Renal pelvis (tissue), 4 donors: Measurements from ENCODE around the gene RXFP3. TPM values are rescaled to one million over a fixed set of nuclear protein-coding genes. Genes with fewer than 3 reads are reported as not detected.
"Not testable (repeated sequence)": the region's sequence is repeated elsewhere in the genome, so short reads cannot be mapped to it uniquely, and the experiment has no call there.

Experiments used
- DNase-seq: peaks from one replicate; pipeline ENCODE4 v3.0.0-alpha.2; 2013
- polyA plus RNA-seq, 3 donors: library from polyadenylated mRNA; unstranded; fragments of 120-200 nt; gene quantifications; one replicate each; pipeline ENCODE4 v1.2.1, GENCODE V29; 2013; ENCODE audit not compliant: insufficient read length in 3 of 3

RXFP3 gene
- polyA plus RNA-seq, 3 donors = 0.18 to 0.33 (median 0.23) TPM

DNA sequence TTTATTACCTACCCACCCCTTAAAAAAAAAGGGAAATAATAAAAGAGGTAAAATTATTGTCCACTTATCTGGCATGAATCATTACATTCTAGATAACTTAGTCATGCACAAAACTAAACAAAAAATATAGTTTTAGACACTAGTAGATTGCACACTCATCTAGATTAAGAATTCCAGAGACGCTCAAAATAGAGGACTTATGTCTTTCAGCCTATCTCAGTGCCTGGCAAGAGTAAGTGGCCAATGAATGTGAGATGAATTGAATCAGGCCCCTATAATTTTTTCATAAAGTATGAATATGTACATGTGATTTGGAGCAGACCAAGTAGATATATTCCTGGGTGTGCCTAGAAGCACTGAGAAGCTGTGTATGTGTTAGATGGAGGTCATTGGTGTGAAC, 2.0 kb upstream of the RXFP3 start:
- no peak for DNase-seq

DNA sequence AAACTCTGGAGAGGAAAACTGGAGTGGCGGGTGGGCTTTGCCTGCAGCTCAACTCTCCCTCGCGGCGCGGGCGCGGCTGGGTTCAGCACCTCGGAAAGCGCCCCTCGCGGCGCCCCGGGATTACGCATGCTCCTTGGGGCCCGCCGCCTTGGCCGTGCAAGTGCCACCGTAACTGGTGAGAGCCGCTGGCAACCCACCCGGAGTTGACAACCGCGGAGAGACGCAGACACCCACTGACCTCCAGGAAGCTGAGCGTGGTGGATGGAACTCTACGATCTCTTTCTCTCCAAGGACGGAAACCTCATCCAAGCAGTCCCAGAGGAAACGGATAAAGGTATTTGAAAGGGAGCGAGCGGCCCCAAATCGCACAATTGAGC, 194 bp upstream of the RXFP3 start:
- DNase-seq = peak; percentile 76

DNA sequence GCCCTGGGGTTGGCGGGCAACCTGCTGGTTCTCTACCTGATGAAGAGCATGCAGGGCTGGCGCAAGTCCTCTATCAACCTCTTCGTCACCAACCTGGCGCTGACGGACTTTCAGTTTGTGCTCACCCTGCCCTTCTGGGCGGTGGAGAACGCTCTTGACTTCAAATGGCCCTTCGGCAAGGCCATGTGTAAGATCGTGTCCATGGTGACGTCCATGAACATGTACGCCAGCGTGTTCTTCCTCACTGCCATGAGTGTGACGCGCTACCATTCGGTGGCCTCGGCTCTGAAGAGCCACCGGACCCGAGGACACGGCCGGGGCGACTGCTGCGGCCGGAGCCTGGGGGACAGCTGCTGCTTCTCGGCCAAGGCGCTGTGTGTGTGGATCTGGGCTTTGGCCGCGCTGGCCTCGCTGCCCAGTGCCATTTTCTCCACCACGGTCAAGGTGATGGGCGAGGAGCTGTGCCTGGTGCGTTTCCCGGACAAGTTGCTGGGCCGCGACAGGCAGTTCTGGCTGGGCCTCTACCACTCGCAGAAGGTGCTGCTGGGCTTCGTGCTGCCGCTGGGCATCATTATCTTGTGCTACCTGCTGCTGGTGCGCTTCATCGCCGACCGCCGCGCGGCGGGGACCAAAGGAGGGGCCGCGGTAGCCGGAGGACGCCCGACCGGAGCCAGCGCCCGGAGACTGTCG, 976 bp downstream of the RXFP3 start:
- DNase-seq = no peak

DNA sequence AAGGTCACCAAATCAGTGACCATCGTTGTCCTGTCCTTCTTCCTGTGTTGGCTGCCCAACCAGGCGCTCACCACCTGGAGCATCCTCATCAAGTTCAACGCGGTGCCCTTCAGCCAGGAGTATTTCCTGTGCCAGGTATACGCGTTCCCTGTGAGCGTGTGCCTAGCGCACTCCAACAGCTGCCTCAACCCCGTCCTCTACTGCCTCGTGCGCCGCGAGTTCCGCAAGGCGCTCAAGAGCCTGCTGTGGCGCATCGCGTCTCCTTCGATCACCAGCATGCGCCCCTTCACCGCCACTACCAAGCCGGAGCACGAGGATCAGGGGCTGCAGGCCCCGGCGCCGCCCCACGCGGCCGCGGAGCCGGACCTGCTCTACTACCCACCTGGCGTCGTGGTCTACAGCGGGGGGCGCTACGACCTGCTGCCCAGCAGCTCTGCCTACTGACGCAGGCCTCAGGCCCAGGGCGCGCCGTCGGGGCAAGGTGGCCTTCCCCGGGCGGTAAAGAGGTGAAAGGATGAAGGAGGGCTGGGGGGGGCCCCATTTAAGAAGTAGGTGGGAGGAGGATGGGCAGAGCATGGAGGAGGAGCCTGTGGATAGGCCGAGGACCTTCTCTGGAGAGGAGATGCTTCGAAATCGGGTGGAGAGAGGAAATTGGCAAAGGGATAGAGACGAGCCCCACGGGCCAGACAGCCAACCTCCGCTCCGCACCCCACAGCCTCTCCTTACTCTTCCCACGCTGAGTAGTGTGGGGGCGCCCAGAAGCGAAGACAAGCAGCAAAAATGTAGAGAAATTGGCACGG, 1.7 kb downstream of the RXFP3 start:
- DNase-seq = no peak

DNA sequence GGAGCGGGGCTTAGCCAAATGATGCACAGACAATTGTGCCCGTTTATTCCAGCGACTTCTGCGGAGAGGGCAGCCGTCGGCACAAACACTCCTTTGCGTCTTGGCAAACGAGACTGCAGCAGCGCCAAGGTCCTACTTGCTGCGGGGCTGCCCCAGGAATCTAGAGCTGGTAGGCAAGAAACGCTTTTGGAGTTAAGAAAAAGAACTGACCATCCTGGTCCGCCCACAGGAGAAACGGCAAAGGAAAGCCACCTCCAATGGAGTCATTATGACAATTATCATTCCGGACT, 2.3 kb downstream of the RXFP3 start:
- no peak for DNase-seq

DNA sequence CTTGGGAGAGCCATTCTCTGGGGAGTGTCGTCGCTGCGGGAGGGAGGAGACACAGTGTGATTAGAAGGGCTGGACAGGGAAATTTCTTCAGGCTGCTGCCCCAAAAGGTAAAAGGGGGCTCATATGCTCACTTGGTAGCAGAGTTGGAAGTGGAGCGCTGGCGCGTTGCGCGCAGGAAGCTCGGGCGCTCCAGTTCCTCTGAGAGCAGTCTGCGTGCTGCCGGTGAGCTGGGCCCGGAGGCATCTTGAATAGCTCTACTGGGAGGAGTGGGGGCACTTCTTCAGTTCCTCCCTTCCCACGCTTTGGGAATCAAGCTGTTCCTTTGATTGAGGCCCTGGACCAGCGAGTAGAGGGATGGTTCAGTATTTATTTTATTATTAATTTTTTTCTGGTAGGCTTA, 2.7 kb downstream of the RXFP3 start:
- no peak for DNase-seq

DNA sequence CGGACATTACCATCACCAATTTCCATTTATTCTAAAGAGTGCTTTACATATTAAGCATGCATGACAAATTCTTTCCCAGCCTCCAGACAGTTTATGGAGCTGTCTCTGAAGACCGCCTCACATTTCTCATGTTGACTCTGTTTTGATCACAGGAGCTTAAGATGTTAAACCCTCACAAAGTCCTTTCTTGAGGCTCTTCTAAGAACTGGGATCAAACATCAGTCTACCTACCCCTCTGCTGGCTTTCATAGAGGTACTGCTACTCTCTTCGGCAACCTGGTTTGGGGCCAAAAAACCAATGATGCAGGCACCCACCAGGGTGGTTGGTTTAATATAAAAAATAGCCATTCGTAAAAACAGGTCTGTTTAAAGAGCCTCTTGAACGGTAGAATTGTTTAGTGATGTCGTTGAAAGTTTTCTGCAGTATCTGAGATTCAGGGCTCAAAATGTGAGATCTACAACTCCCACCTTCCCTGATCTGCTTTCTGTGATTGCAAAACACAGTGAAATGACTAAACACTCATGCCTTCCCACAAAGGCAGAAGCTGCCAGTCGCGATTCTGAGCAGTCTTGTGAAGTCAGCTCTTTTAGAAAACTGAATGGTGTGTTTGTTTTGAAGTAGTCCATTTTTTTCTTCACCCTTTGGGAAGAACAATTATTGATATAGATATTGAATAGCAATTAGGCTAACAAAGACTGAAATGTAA, 3.5 kb downstream of the RXFP3 start:
- no peak for DNase-seq

DNA sequence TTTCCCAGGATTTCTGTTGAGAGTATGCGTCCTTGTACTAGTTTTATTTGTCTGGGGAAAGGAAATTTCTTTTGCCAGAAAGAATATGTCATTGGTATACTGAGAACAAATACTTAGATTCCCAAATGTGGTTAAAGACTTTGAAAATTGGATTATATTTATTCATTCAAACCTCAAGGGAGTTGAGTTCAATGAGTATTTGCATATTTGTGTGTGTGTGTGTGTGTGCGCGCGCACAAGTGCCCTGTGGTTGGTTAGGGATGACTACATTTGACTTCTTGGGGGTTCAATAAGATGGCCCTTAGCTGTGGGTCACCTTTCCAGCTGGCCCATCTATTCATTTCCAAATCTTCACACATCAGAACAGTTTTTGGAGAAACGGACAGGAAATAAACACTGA, 4.9 kb downstream of the RXFP3 start:
- DNase-seq = no peak

DNA sequence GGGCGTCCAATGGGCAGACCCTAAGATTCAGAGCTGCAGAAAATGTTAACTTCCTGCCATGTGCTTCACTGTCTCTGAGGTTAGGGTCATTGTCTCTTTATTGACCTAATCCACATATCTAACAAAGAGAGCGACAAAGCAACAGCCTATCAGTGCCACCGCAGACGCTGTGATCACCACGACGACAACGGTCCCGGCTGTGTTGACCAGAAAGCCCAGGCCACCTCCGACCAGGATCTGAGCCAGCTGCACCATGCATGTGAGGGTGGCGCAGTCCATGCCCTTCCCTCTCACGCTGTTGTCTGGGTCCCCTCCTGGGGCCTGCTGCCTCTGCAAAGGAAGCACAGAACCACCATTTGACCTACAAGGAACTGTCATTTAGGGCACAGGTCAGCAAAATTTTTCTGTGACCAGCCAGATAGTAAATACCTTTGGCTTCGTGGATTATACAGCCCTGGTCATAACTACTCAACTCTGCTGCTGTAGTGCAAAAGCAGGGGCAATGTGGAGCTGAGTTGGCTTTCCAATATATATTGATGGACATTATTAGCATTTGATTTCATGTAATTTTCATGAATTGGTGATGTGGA, 8.5 kb downstream of the RXFP3 start:
- no peak for DNase-seq

DNA sequence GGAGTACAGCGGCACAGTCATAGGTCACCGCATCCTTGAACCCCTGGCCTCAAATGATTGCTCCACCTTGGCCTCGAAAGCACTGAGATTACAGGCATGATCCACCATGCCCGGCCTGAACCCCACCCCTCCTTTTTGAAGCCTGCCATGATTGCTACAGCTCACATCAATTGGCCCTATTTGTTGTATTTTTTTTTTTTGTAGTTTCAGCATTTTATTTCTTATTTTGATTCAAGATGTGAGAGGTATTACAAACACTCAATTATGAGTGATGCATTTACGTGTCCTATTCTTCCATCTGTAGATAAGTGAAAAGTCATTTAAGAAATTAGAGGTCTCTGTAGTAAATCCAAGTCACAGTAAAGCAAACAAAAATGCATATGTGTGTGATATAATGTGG, 16.0 kb downstream of the RXFP3 start:
- DNase-seq = not testable (repeated sequence)

DNA sequence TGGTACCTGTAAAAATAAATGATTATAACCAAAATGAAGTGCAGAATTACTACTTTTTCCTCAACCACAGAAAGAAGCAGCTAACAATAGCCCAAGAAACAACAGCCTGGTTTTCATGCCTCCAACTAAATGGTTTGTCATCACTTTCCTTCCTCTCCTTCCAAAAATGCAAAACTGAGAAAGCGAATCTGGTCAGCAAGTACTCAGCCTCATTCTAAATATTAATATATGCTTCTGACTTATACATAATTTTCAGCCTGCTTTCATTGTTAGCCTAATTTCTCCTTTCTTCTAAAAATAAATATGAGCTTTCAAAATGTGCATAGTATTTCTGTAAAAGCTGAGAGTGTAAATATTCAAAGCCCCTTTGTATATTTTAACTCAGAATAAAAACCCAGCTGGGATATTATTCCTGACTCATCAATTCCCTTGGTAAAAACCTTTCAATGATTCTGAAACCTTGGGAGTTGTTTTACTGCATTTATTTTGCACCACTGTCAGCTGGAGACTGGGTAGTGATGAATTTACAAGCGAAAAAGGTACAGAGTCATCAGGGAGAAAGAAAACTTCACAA, 21.5 kb downstream of the RXFP3 start:
- DNase-seq = no peak

DNA sequence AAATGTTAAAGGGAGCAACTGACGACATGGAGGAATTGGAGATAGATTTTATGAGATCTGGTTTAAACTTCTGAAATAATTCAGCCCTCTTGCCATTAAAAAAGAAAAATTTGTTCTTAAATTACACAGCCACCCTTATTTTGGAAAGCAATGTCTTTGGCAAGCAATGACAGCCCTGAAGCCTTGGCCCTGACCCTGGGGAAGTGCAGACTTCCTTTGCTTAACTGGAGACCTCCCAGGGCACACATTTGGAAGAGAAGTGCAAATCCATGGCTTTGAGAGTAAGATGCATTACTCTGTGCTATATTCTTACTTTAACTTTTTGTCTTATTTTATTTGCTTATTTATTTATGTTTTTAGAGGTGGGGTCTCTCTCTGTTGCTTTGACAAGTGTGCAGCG, 22.0 kb downstream of the RXFP3 start:
- DNase-seq = no peak

DNA sequence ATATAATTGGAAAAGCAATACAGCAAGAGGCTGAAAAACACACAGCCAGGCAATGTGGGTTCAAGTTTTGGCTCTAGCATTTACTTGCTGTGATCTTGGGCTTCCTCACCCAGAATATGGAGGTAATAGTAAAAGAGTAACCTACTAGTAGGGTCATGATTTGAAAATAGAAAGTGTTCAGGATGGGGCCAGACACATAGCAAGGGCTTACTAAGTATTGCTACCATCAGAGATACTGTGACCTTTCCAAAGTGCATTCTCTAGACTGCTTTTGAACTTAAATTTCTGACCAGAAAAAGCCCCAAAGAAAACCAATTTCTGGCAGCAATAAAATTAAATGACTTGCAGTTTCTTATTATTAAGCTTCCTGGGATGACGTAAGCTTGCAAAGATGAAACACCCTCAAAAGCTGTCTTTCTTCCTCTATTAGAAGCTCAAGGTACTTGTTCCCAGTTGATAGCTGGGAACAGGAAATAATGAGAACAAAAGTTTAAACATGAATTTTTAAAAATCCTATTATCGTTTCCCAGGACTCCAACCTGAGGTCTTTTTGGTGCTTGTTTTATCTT, 28.0 kb downstream of the RXFP3 start:
- DNase-seq = no peak

DNA sequence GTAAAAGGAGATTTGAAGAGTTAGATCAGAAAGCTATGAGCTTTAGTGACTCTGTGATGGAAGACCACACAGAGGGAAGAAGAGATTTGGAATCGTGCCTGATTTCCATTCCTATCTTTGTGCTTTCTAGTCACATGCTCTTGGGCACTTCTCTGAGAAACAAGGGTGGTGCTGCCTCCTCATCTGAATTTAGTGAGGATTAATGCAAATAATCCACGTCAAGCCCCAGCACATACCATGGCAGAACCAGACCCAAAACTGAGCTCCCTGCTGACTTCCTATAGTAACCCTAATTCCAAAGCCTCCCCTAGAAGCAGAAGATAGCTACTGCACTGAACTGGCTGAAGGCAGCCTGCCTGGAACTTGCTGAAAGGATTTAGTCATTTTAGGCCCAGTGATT, 30.6 kb downstream of the RXFP3 start:
- DNase-seq = no peak

DNA sequence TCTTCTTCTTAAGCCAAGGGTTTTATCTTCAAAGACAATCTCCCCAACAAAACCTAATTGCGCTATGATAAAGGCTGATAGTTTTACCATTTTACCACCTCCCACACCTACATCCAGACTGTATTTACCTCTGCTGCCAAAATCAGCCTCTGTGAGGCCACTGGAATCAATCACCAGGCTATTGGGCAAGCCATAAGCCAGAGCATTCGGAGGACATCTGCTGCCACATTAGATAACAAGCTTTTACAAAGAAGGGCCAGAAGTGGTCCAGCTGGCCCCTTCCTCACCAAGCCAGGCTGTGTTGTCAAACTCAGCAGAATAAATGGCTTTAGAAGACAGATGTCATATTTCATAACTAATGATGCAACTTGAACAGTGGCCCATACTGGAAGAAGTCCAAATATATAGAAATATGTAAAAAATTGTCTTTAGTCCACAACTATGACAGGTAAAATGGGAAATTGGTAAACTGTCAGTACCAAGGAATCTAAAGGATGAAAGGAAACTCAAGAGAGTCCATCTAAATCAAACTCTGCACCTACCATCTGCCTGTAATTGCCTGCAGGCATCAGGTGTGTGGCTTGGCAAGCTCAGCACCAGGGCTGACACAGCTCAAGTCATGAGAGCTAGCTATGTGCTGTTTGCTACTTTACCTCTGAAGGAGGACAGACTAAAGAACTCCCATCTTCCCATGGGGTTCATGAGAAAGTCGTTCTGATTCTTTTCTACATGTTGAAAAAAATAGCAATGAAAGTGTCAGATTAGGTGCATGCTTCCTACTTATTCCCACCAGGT, 32.2 kb downstream of the RXFP3 start:
- DNase-seq = no peak

DNA sequence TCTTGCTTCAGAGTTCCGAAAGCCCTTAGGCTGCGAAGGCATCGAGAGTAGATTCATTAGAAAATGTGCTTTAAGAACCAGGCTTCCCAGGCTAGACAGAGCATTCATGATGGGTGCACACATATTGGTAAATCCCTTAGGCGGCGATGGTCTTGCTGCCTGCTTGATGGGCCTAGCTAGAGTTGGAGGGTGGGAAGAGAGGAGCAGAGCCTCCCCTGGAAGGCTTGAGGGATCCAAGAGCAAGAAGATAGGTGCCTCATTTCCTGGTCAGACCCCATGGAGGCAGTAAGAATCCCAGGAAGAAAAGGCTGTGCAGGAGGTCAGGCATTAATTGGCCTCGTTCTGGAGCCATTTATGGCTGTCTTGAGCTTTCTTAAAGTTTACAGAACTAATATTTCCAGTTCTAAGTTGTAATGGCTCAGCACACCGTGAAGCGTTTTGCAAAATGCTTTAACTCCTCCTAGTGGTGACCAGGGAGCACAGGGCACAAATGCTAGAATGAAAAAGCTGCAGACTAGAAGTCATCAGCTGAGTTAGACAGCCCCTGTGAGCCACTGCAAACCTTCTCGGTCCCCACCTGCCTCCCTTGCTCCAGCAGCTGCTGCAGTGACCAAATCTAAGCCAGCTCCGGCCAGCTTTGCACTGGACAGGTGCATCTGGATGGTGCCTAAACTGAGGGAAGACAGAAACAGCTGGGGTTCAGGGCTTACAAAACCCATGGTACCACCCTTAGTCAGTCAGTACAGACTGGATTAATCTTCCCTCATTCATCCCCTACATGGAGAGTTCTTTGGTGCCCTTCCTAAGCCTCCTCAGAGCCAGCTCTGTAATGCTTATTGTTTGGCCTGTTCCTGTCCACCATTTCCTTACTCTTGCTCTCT, 33.6 kb downstream of the RXFP3 start:
- peak; percentile 42 for DNase-seq

DNA sequence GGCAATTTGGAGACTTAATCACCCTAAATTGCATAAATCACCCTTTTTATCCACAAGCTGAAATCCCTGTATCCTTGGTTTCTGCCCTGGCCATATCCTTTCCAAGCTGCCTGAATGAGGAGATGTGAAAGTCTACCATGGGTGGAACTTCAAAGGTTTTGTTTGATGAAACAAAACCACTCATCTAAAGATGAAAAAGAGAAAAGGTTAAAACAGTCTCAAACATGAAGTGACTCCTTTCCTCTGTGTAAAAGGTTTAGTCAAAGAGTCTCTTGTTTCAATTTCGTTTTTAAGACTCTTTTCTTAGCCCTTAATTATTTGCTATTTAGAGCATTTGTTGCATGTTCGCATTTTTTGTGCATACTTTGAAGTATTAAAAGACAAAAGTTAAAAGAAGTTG, 37.1 kb downstream of the RXFP3 start:
- no peak for DNase-seq

DNA sequence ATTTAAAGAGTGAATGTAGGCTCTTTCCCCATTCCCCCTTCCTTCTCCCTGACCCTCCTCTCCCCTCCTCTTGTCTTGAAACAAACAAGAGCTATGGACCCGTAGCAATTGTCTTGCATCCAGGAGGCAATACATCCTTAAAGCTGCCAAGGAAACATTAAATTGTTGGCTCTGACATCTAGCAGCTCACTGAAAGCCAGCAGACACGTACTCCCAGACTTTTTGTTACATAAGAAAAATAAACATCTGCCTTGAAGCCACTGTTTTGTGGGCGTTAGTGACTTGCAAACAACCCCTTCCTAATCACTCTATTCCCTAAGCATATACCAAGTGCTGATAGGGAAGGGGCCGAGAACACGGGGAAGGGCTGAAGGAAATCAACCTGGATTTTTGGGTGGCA, 39.7 kb downstream of the RXFP3 start:
- peak; percentile 43 for DNase-seq

DNA sequence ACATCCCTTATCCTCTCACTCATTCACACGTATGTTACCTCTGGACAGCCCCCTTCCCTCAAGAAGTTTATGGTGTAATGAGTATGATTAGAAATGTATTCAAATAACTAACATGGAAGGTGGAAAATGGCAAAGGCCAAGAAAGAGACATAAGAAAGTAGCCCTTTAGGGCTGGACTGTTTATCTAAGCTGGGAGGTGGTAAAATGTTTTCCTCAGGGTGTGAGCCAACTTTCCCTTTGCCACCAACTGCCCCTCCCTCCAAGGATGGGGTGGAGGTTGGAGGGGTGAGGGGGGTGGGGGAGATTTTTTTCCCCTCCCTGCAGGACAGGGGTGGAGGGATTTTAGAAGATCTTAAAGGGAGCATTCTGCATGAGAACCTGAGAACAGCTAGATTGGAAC, 40.1 kb downstream of the RXFP3 start:
- DNase-seq = no peak

DNA sequence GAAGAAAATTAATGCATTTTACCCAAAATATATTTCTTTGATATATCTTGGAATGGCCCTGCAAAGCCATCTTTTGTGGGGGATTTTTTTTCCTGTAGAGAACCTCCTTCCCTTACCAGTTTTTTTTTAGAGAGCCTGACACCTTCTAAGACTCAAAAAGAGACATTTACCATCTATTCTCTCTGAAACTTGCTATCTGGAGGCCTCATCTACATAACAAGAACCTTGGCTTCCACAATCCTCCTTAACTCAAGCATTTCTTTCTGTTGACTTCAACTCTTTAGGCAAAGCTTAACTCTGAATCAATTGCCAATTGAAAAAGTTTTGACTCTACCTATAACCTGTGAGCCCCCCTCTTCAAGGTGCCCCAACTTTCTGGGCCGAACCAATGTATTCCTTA, 42.1 kb downstream of the RXFP3 start:
- DNase-seq = no peak
